GM12875 (cell line): Measurements from ENCODE around the gene PCDHGC5.

Experiments used
- H3K4me3 ChIP-seq: one replicate; pipeline ENCODE4 v1.5.1; 2011; ENCODE audit warnings: low read depth, low read length, control low read depth
- TF ChIP-seq, protein P1 (sequence below): IDR thresholded peaks from 2 replicates; pipeline ENCODE4 v1.5.1; 2011; ENCODE audit warnings: low read depth, mild to moderate bottlenecking, control low read depth, inconsistent platforms, low read length, moderate library complexity, borderline replicate concordance; ENCODE audit not compliant: insufficient read depth

The PCDHGC5 gene

DNA sequence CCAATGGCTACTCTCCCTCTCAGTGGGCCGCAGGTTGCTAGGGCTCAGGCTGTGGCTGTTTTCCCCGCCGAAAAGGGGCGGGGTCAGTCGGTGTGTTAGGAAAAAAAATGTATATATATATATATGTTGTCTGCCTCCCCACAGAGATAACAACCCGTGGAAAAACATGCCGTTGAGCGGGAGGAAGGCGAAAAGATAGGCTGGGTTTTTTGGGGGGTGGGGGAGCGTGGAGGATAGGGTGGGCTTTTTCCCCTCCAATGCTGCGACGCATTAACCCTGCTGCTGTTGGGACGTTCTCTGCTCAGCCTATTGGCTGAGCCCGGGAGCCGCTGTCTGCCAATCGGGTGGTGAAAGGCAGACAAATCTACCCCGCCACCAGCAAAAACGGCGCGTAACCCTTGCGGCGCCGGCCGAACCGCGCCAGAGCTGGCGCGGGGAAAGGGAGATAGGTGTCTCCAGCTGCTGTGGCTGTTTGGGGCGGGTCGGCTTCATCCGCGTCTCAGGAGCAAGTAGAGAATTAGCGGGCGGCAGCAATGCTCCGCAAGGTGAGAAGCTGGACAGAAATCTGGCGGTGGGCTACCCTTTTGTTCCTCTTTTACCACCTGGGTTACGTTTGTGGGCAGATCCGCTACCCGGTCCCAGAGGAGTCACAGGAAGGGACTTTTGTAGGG is 4.1 kb upstream of the PCDHGC5 start, which contains the start of gene PCDHGC4:
Gene PCDHGC4, plus strand, starts transcription at position 390 of the 671 bp plus-strand sequence. Its CDS starts 144 bp downstream, at position 534.
- TF ChIP-seq, protein P1, sequence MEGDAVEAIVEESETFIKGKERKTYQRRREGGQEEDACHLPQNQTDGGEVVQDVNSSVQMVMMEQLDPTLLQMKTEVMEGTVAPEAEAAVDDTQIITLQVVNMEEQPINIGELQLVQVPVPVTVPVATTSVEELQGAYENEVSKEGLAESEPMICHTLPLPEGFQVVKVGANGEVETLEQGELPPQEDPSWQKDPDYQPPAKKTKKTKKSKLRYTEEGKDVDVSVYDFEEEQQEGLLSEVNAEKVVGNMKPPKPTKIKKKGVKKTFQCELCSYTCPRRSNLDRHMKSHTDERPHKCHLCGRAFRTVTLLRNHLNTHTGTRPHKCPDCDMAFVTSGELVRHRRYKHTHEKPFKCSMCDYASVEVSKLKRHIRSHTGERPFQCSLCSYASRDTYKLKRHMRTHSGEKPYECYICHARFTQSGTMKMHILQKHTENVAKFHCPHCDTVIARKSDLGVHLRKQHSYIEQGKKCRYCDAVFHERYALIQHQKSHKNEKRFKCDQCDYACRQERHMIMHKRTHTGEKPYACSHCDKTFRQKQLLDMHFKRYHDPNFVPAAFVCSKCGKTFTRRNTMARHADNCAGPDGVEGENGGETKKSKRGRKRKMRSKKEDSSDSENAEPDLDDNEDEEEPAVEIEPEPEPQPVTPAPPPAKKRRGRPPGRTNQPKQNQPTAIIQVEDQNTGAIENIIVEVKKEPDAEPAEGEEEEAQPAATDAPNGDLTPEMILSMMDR = no peak
- H3K4me3 ChIP-seq = no peak within 1 kb of the TSS

DNA sequence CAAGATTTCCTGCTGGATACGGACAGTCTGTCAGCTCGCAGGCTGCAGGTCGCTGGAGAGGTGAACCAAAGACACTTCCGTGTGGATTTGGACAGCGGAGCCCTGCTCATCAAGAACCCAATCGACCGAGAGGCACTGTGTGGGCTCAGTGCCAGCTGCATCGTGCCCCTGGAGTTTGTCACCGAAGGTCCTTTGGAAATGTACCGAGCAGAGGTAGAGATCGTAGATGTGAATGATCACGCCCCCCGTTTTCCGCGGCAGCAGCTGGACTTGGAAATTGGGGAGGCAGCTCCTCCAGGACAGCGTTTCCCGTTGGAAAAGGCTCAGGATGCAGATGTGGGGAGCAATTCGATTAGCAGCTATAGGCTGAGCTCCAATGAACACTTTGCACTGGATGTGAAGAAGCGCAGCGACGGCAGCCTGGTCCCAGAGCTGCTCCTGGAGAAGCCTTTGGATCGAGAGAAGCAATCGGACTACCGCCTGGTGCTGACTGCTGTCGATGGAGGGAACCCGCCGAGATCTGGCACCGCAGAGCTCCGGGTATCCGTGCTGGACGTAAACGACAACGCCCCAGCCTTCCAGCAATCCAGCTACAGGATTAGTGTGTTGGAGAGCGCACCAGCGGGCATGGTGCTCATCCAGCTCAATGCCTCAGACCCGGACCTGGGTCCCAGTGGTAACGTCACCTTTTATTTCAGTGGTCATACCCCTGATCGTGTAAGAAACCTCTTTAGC is 3.4 kb upstream of the PCDHGC5 start:
- TF ChIP-seq, protein P1 = no peak
- H3K4me3 ChIP-seq = no peak overlapping the region

DNA sequence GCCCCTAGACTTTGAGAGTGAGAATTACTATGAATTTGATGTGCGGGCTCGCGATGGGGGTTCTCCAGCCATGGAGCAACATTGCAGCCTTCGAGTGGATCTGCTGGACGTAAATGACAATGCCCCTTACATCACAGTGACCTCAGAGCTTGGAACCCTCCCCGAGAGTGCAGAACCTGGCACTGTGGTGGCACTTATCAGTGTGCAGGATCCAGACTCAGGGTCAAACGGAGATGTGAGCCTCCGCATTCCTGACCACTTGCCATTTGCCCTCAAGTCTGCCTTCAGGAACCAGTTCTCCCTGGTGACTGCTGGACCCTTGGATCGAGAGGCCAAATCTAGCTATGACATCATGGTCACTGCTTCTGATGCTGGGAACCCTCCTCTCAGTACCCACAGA is 2.8 kb upstream of the PCDHGC5 start:
- TF ChIP-seq, protein P1 = no peak
- H3K4me3 ChIP-seq = no peak overlapping the region

DNA sequence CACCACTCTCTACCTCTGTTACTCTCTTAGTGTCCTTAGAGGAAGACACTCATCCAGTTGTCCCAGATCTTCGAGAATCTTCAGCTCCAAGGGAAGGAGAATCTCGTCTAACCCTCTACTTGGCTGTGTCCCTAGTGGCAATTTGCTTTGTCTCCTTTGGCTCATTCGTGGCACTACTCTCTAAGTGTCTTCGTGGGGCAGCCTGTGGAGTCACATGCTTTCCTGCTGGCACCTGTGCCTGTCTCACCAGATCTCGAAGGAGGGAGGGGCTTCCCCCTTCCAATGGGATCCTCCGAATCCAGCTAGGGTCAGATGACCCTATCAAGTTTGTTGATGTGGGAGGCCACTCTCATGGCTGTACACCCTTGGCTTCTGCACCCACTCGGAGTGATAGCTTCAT is 1.8 kb upstream of the PCDHGC5 start:
- TF ChIP-seq, protein P1 = no peak
- H3K4me3 ChIP-seq = no peak overlapping the region

DNA sequence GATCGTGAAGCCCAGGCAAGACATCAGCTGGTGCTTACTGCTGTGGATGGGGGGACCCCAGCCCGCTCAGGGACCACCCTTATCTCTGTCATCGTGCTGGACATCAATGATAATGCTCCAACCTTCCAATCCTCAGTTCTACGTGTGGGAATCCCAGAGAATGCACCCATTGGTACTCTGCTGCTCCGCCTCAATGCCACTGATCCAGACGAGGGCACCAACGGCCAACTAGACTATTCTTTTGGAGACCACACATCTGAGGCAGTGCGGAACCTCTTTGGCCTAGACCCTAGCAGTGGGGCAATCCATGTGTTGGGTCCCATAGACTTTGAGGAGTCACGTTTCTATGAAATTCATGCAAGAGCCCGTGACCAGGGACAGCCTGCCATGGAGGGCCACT is 960 bp downstream of the PCDHGC5 start:
- TF ChIP-seq, protein P1 = no peak
- H3K4me3 ChIP-seq = no peak overlapping the region

DNA sequence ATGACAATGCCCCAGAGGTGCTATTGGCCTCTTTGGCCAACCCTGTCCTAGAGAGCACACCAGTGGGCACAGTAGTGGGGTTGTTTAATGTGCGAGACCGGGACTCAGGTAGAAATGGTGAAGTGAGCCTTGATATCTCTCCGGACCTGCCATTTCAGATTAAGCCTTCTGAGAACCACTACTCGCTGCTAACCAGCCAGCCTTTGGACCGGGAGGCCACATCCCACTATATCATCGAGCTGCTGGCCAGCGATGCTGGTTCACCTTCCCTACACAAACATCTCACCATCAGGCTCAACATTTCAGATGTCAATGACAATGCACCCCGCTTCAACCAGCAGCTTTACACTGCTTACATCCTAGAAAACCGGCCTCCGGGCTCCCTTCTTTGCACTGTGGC is 1.4 kb downstream of the PCDHGC5 start:
- TF ChIP-seq, protein P1 = no peak
- no peak overlapping the region for H3K4me3 ChIP-seq

DNA sequence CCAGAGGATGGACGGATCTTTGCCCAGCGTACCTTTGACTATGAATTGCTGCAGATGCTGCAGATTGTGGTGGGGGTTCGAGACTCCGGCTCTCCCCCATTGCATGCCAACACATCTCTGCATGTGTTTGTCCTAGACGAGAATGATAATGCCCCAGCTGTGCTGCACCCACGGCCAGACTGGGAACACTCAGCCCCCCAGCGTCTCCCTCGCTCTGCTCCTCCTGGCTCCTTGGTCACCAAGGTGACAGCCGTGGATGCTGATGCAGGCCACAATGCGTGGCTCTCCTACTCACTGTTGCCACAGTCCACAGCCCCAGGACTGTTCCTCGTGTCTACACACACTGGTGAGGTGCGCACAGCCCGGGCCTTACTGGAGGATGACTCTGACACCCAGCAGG is 1.9 kb downstream of the PCDHGC5 start:
- TF ChIP-seq, protein P1 = no peak
- no peak overlapping the region for H3K4me3 ChIP-seq
